ENCODE measurements around the gene GNAL.

DNA sequence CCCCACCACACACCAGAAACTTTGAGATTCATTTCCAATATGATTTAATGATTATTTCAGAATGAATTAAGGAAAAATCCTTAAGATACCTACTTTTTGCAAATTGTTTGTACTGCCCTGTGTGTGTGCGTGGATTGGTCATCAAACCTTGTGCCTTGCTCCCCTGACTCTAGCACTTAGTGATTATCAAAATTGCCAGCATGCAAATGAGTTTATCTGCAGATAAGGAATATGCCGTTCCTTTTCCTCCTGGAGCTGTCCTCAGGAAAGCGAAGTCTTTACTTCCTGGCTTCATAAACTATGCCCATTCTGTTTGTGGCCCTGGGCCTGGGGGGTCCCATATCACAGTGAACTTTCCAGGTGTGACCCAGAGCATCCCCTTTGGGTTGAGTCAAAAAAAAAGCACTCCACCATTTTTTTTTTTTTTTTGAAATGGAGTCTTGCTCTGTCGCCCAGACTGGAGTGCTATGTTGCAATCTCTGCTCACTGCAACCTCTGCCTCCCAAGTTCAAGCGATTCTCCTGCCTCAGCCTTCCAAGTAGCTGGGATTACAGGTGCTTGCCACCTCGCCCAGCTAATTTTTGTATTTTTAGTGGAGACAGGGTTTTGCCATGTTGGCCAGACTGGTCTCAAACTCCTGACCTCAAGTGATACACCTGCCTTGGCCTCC is 173.5 kb downstream of the GNAL start:
- TF ChIP-seq, protein P1, sequence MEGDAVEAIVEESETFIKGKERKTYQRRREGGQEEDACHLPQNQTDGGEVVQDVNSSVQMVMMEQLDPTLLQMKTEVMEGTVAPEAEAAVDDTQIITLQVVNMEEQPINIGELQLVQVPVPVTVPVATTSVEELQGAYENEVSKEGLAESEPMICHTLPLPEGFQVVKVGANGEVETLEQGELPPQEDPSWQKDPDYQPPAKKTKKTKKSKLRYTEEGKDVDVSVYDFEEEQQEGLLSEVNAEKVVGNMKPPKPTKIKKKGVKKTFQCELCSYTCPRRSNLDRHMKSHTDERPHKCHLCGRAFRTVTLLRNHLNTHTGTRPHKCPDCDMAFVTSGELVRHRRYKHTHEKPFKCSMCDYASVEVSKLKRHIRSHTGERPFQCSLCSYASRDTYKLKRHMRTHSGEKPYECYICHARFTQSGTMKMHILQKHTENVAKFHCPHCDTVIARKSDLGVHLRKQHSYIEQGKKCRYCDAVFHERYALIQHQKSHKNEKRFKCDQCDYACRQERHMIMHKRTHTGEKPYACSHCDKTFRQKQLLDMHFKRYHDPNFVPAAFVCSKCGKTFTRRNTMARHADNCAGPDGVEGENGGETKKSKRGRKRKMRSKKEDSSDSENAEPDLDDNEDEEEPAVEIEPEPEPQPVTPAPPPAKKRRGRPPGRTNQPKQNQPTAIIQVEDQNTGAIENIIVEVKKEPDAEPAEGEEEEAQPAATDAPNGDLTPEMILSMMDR (IDR thresholded peaks at IDR 0.05; ENCODE audit: low read depth, low read length, poor library complexity, severe bottlenecking), result no peak
- TF ChIP-seq EZH2phosphoT487 (IDR thresholded peaks at IDR 0.05; ENCODE audit: borderline replicate concordance, low read length), result no peak

All from DOHH2 (cell line).